ENCODE results near the gene PRR12. TPM values are rescaled to one million over a fixed set of nuclear protein-coding genes. Genes with fewer than 3 reads are reported as not detected.

Gene PRR12
- polyA plus RNA-seq, 1 experiment = 0.36 TPM

GRCh38 chr19:49654581-49654980, 63.6 kb downstream of the PRR12 start:
- Histone ChIP-seq H3K27ac (ENCODE audit: low read depth, low read length) (no peak overlapping the region), H3K9me3 (ENCODE audit: control insufficient read depth, insufficient read depth, low read length) (no peaks in the 10 kb centered on the region; the same call in 1 of the 2 replicates), H3K27me3 (ENCODE audit: control insufficient read depth, insufficient read depth, low read length) (no peaks in the 10 kb centered on the region), H3K4me3 (ENCODE audit: low read depth, low read length) (no peak overlapping the region)
- CTCF ChIA-PET = interaction anchor here (1.2 kb wide), 1 partner anchor 18 kb away, joined by 7 read pairs; no protein-coding TSS in a partner anchor
- TF ChIP-seq CTCF (IDR thresholded peaks at IDR 0.05; ENCODE audit: low read depth, low read length) = no peak
- POLR2A ChIA-PET = no interaction called here
- DNase-seq (ENCODE audit: low read depth, low spot score) = no peak

- POLR2A ChIA-PET = no interaction called here
- H3K9me3 ChIP-seq (ENCODE audit: control insufficient read depth, insufficient read depth, low read length) = no peaks in the 10 kb centered on the region; the same call in 1 of the 2 replicates
- H3K4me3 ChIP-seq (ENCODE audit: low read depth, low read length) = no peak overlapping the region
- H3K27me3 ChIP-seq (ENCODE audit: control insufficient read depth, insufficient read depth, low read length) = no peaks in the 10 kb centered on the region
- no peak for TF ChIP-seq CTCF (IDR thresholded peaks at IDR 0.05; ENCODE audit: low read depth, low read length)
- no peak for DNase-seq (ENCODE audit: low read depth, low spot score)
- no peak overlapping the region for H3K27ac ChIP-seq (ENCODE audit: low read depth, low read length)
- CTCF ChIA-PET = interaction anchor here (0.8 to 1.2 kb wide), 2 partner anchors 17 kb away, joined by 3 to 7 read pairs; no protein-coding TSS in a partner anchor
Measured at GRCh38 chr19:49655570-49656455, 64.8 kb downstream of the PRR12 start.

GRCh38 chr19:49656456-49657109, 65.6 kb downstream of the PRR12 start:
- TF ChIP-seq CTCF (IDR thresholded peaks at IDR 0.05; ENCODE audit: low read depth, low read length) = no peak
- no peak overlapping the region for H3K4me3 ChIP-seq (ENCODE audit: low read depth, low read length)
- no peaks in the 10 kb centered on the region for H3K9me3 ChIP-seq (ENCODE audit: control insufficient read depth, insufficient read depth, low read length)
- ChIA-PET CTCF (interaction anchor here (0.8 kb wide), 1 partner anchor 16 kb away, joined by 3 read pairs; no protein-coding TSS in a partner anchor), POLR2A (no interaction called here)
- no peaks in the 10 kb centered on the region for H3K27me3 ChIP-seq (ENCODE audit: control insufficient read depth, insufficient read depth, low read length)
- DNase-seq (ENCODE audit: low read depth, low spot score) = no peak
- no peak overlapping the region for H3K27ac ChIP-seq (ENCODE audit: low read depth, low read length)

GRCh38 chr19:49657493-49658138, 66.6 kb downstream of the PRR12 start:
- Histone ChIP-seq H3K9me3 (ENCODE audit: control insufficient read depth, insufficient read depth, low read length) (no peaks in the 10 kb centered on the region), H3K4me3 (ENCODE audit: low read depth, low read length) (no peak overlapping the region), H3K27me3 (ENCODE audit: control insufficient read depth, insufficient read depth, low read length) (no peaks in the 10 kb centered on the region), H3K27ac (ENCODE audit: low read depth, low read length) (no peak overlapping the region)
- CTCF ChIA-PET = no interaction called here
- DNase-seq (ENCODE audit: low read depth, low spot score) = no peak
- no peak for TF ChIP-seq CTCF (IDR thresholded peaks at IDR 0.05; ENCODE audit: low read depth, low read length)
- POLR2A ChIA-PET = no interaction called here

All from AG04450 (cell line).